Ammon's horn (tissue), 1 donor: ENCODE measurements around the gene JAZF1.
A peak's percentile ranks its signal among the peaks of the same experiment; 100 is the strongest.

ENCODE experiments used
- DNase-seq: peaks from one replicate; pipeline ENCODE4 v3.0.0-alpha.2; 2016; ENCODE audit warnings: low spot score

JAZF1 gene

GRCh38 chr7:28075674-28076358 is 104.8 kb downstream of the JAZF1 start:
- DNase-seq: no peak

GRCh38 chr7:28072876-28073514 is 107.6 kb downstream of the JAZF1 start:
- DNase-seq: no peak

GRCh38 chr7:28071570-28071969 is 109.0 kb downstream of the JAZF1 start:
- DNase-seq: no peak

- DNase-seq: no peak
These were observed 110.1 kb downstream of the JAZF1 start for GRCh38 chr7:28070297-28071055.

GRCh38 chr7:28069807-28070206 is 110.8 kb downstream of the JAZF1 start:
- peak; percentile 64 for DNase-seq

- DNase-seq: no peak
These were observed 111.2 kb downstream of the JAZF1 start for GRCh38 chr7:28069388-28069787.

- no peak for DNase-seq
These were observed 111.8 kb downstream of the JAZF1 start for GRCh38 chr7:28068811-28069216.

GRCh38 chr7:28067171-28067570 is 113.4 kb downstream of the JAZF1 start:
- DNase-seq: no peak

- no peak for DNase-seq
These were observed 114.8 kb downstream of the JAZF1 start for GRCh38 chr7:28065721-28066285.

GRCh38 chr7:28065308-28065707 is 115.3 kb downstream of the JAZF1 start:
- no peak for DNase-seq

- no peak for DNase-seq
These were observed 116.2 kb downstream of the JAZF1 start for GRCh38 chr7:28064437-28064836.

GRCh38 chr7:28062197-28062991 is 118.2 kb downstream of the JAZF1 start:
- peak; percentile 67 for DNase-seq

GRCh38 chr7:28061824-28062196 is 118.8 kb downstream of the JAZF1 start:
- no peak for DNase-seq

GRCh38 chr7:28060371-28060950 is 120.1 kb downstream of the JAZF1 start:
- no peak for DNase-seq

GRCh38 chr7:28055161-28055544 is 125.4 kb downstream of the JAZF1 start:
- DNase-seq: no peak

GRCh38 chr7:28054531-28055160 is 125.9 kb downstream of the JAZF1 start:
- DNase-seq: no peak

GRCh38 chr7:28052933-28053332 is 127.7 kb downstream of the JAZF1 start:
- DNase-seq: no peak

- no peak for DNase-seq
These were observed 131.9 kb downstream of the JAZF1 start for GRCh38 chr7:28048694-28049093.

GRCh38 chr7:28046035-28046434 is 134.6 kb downstream of the JAZF1 start:
- DNase-seq: no peak

GRCh38 chr7:28045592-28045991 is 135.0 kb downstream of the JAZF1 start:
- no peak for DNase-seq

- DNase-seq: no peak
These were observed 135.8 kb downstream of the JAZF1 start for GRCh38 chr7:28044825-28045224.
